ENCODE measurements around the gene DMD.

DMD gene

DNA sequence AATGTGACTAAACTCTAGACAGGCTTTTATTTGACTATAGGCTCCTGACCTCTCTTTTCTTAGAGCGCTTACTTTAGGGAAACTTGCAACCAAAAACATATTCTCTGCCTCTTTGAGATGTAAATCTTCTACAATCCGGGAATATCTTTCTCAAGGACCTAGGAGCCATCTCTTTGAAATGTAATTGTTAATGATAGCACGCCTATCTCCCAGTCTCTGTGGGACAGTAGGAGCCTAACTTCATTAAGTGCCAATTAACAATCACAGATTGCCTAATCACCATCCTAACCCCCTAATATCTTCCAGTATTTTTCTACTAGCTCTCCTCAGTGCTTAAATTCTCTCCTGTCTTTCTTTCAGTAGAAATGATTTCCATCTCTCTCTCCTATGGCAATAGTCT is 628.6 kb downstream of the DMD start:
- no peak for DNase-seq (ENCODE audit: low read depth)
- TF ChIP-seq CTCF (conservative IDR thresholded peaks at IDR 0.05; ENCODE audit: control insufficient read depth, insufficient read depth, low read depth, low read length) = no peak
- H3K4me3 ChIP-seq (ENCODE audit: control insufficient read depth, low read depth, low read length) = no peak overlapping the region

DNA sequence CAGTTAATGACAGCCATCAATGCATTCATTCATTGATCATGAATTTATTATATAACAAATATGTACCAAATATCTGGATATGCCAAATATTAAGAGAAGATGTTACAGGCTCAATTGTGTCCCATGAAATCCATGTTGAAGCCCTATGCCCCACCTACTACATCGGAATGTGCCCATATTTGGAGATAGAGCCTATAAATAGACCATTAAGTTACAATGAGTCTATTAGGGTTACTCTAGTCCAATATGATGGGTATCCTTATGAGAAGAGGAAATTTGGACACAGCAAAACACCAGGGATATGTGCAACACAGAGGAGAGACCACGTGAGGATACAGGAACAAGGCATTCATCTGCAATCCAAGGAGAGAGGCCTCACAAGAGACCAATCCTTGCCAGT is 634.5 kb downstream of the DMD start:
- H3K4me3 ChIP-seq (ENCODE audit: control insufficient read depth, low read depth, low read length) = no peak overlapping the region
- no peak for TF ChIP-seq CTCF (conservative IDR thresholded peaks at IDR 0.05; ENCODE audit: control insufficient read depth, insufficient read depth, low read depth, low read length)
- DNase-seq (ENCODE audit: low read depth) = no peak

GRCh38 chrX:32572644-32573043 is 638.7 kb downstream of the DMD start:
- DNase-seq (ENCODE audit: low read depth) = no peak
- no peak overlapping the region for H3K4me3 ChIP-seq (ENCODE audit: control insufficient read depth, low read depth, low read length)
- TF ChIP-seq CTCF (conservative IDR thresholded peaks at IDR 0.05; ENCODE audit: control insufficient read depth, insufficient read depth, low read depth, low read length) = no peak

DNA sequence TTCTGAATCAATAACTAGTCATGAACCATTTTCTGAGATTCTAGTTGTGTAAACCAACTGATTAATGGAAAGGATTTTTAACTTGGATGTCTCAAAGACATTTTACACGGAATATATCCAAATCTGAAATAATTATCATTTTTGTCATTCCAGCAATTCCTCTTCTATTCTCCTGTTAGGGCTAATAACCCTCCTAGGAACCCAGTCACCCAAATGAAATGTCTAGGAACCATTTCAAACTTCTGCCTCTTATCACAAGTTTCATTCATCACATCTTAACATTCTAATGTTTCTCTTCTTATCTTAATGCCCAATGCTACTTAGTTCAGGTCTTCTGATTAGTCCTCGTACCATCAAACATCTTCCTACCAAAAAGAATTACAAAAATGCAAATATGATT is 639.8 kb downstream of the DMD start:
- TF ChIP-seq CTCF (conservative IDR thresholded peaks at IDR 0.05; ENCODE audit: control insufficient read depth, insufficient read depth, low read depth, low read length) = no peak
- H3K4me3 ChIP-seq (ENCODE audit: control insufficient read depth, low read depth, low read length) = no peak overlapping the region
- DNase-seq (ENCODE audit: low read depth) = no peak

DNA sequence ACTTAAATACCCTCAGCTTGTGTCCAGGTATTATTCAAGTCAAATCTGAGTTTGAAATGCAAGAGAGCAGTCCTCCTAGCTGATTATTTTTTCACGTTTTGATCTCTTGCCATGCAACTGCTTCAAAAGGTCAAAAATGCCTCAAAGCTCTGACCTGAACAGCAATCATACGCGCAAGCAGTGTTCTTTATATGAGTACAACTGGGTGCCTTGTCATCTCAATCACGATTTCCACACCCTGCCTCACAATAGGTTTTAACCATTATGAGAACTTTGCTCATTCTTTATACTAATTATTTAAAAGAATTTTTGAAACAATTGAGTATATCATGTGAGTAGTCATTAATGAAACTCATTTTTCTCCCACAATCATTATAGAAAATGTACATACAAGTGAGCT is 649.1 kb downstream of the DMD start:
- no peak for TF ChIP-seq CTCF (conservative IDR thresholded peaks at IDR 0.05; ENCODE audit: control insufficient read depth, insufficient read depth, low read depth, low read length)
- no peak overlapping the region for H3K4me3 ChIP-seq (ENCODE audit: control insufficient read depth, low read depth, low read length)
- DNase-seq (ENCODE audit: low read depth) = no peak

GRCh38 chrX:32545101-32545500 is 666.2 kb downstream of the DMD start:
- no peak overlapping the region for H3K4me3 ChIP-seq (ENCODE audit: control insufficient read depth, low read depth, low read length)
- no peak for DNase-seq (ENCODE audit: low read depth)
- no peak for TF ChIP-seq CTCF (conservative IDR thresholded peaks at IDR 0.05; ENCODE audit: control insufficient read depth, insufficient read depth, low read depth, low read length)

DNA sequence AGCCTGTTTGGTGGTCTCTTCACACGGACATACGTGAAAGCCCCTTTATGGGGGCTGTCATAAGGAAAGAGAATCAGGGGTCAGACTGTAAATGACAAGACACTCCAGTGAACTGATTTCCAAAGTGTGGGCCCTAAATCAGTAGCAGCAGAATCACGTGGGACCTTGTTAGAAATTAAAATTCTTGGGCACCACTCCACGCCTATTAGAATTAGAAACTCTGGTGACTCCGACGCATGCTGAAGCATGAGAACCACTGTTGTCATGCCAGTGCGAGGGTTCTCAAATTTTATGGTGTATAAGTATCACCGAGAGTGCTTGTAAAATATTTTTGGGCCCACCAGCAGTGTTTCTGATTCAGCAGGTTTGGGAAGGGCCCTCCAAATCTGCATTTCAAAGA is 672.8 kb downstream of the DMD start:
- DNase-seq (ENCODE audit: low read depth) = no peak
- TF ChIP-seq CTCF (conservative IDR thresholded peaks at IDR 0.05; ENCODE audit: control insufficient read depth, insufficient read depth, low read depth, low read length) = no peak
- no peak overlapping the region for H3K4me3 ChIP-seq (ENCODE audit: control insufficient read depth, low read depth, low read length)

All from fibroblast of mammary gland (primary cell).